COR-L47 (cell line): ENCODE measurements around the gene KIAA0930.

Experiments
- DNase-seq: peaks from one replicate; lab custom pipeline; 2025; lab: John Stamatoyannopoulos, UW

The KIAA0930 gene

DNA sequence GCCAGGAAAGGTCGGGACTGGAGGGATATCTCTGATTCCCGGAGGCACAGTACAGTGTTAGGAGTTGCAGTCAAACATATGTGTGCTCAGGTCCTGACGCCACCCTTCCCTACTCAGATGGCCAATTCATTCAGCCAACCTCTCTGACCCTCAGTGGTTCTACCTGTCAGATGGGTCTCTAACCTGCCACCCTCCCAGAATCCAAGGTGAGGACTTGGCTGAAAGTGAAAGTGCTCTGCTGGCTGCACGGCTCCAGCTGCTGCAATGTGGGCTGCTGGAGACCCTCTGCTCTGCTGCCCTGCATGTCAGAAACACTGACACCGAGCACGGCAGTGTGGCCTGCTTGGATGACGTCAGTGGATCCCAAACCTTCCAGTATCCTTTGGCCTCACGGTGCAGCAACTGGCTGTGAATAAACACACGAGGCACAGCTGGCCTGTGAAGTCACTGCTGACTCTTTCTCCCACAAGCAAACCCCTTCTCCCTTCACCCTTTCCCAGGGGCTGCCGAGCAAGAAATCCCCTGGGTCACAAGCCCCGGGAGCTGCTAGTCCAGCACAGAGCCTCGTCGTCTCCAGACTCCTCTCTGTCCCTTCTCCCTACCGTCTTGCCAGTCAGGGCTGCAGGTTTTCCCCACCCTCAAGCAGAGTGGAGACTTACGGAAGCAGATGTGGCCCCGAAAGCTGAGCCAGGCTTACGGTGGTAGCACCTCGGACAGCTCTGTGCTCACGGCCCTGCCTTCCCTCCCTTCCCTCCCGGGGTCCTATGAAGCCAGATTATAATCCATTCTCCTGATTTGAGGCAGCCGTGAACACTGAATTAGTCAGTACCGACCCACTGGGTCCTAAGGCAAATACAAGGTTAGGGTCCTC, 24.3 kb downstream of the KIAA0930 start:
- no peak for DNase-seq

DNA sequence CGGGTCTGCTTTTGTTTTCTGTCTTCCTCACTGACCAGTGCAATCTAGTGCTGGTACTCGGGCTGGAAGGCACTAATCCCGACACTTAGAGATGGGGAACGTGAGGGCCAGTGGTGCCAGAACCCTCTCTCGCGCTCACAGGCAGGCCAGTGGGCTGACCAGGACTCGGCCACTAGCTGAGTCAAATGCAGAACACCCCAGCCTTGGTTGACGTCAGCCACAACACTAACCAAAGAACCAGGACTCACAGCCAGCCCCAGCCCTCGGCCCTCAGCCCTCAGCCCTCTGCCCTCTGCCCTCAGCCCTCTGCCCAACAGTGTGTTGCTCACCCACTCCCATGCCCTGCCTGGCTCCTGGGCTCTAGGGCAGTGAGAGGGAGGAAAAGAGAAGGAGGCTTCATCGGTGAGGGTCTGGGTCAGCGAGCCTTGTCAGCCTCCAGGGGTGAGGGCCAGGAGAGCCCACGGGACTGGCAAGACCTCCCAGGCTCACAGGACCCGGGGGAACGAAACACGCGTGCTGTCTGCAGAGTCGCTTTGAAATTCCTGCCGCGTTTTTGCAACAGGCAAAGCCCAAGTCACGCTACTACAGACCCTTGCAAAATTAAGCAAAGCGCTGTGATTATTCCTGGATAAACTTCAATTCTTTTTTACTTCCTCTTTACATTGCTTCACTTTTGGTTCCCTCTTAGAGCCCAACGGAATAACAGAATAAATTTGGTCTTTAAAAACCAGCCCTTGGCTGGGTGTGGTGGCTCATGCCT, 27.5 kb downstream of the KIAA0930 start:
- DNase-seq = no peak

DNA sequence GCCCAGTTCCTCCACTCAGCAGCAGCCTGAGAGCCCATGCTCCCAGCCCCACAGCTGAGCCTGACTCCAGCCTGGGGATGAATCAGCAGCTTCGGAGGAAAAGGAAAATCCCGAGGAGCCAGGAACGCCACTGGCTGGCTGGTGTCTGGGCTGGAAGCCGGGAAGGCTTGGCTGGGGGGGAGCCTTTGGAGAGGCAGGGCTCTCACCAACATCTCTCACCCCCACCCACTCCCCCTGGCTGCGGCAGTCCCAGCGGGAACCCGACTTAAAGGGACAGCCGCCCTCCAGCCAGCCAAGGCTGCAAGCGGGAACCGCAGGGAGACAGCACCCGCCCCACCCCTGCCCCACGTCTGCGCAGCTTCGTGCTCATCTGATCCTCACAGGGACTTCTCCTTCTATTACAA, 28.4 kb downstream of the KIAA0930 start:
- DNase-seq = peak; percentile 19

DNA sequence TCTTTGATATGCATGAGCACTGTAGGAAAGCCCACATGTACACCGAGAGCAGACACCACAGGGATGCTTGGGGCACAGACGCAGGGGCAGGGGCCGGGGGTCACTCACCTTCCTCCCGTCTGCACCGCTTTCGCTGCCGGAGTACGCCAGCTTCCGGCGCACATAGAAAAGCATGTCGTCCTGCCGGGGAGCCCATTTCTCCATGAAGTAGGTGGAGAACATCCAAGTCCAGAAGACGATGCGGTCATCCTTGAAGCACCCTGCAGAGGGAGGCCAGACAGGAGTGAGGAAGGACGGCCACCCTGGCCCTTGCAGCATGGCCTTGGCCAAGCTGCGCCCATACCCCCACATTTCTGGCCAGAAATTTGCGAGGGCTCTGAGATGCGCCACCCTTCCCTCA, 28.8 kb downstream of the KIAA0930 start:
- DNase-seq = no peak

DNA sequence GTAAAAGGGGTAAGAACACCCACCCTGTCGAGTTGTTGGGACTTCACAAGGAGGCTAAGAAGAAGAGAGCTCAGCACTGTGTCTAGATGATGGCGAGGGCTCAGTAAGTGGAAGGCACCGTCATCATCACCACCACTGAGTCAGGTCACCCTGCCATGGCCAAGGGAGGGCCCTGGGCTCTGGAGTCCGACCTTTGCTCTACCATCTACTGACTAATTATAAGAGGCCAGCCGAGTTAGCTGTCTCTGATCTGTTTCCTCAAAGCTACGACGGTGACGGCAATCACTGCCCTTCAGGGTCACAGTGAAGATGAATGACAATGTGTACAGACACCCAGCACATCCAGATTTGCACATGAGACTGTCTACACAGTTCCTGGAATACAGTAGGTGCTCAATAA, 29.3 kb downstream of the KIAA0930 start:
- no peak for DNase-seq

DNA sequence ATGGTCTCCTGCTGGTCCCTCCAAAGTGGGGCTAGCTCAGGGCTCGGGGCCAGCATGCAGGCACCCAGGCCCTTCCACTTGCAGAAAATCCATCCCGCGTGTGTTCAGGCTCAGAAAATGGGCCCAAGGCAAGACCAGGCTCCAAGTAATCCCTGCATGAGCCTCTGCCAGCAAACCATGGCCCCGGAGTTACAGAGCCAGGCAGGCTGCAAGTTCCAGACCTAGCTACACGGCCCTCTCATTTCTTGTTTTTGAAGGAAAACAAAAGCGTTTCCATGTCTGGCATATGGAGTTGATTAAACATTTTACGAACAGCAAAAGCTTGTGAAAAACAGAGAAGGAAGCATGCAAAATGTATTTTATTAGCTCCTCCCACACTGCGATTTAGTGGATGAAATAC, 29.7 kb downstream of the KIAA0930 start:
- DNase-seq = no peak

DNA sequence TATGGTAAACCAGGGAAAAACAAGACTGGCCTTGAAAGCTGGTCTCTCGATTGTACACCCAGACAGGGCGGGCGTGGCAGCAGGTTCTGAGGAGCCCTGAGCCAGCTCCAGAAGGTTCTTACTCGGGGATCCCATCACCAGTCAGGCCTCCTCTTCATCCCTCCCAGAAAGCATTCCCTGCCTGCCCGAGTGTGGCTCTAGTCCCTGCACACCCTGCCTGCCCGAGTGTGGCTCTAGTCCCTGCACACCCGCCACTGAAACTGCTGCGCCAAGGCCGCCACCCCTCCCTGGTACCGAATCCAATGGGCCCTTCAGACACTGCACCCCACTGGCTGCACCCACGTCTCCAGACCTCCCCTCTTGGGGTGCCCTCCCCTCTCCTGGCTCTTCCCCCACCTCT, 30.1 kb downstream of the KIAA0930 start:
- DNase-seq = no peak

DNA sequence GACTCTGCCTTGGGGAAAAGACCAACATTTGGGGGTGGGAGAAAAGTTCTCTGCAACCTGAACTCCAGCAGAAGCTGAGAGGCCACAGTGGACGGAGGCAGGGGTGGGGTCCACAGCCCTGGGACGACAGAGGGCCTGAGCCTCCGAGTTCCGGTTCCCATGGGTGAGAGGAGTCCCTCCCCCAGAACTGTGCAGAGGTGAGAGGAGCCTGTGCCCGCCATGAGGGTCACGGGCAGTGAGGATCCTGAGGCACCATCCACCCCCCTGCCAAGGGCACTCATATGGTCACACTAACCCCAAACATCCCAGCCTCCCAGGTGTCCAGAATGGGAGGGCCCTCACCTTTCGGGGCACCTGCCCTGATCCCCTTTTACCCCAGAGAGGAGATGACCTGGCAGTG, 30.5 kb downstream of the KIAA0930 start:
- no peak for DNase-seq

DNA sequence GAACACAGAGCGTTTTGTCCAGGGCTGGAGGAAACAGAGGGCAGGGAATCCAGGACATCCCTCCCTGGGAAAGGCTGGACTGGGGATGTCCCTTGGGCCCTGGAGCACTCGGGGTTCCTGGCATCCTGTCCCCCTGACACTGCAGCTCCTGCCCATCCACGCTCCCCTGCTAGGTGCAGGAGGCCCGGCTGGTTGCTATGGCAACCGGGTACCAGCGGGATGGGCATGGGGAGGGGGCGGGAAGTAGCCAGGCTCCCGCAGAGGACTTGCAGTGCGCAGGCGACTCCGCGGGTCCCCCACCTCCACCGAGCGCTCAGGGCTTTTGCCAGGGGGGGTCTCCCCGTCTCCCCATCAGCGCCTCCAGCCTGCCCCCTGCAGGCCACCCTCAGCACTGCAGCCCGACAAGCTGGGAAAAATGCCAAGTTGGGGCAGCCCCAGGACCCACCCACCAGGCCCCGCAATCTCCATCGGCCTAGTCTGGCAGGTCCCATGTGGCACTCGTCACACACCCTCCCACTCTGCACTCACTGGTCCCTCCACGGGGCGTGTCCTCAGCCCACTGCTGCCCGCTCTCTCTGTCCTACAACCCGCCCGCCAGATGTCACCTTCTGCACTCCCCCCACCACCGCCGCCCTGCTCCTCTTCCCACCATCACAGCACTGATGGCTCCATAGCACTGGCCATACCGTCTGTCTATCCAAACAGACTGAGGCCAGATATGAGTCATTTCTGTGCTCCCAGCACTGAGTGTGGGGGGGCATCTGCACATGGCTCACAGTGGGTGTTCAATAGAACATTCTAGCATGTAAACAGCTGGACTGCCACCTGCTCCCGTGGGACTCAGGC, 31.5 kb downstream of the KIAA0930 start:
- peak; percentile 60 for DNase-seq

DNA sequence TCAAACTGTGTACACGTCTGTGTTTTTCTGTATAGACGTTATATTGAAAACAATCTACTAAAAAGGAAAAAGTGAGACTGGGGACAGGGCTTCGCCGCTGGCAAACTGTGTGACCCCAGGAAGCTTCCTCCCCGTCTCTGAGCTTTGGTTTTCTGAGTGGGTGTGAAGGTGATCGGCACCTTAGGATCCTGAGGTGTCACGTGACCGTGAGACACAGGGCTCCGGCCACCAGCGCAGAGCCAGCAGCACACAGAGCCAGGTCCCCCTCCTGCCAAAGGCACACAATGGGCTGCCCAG, 32.0 kb downstream of the KIAA0930 start:
- no peak for DNase-seq

DNA sequence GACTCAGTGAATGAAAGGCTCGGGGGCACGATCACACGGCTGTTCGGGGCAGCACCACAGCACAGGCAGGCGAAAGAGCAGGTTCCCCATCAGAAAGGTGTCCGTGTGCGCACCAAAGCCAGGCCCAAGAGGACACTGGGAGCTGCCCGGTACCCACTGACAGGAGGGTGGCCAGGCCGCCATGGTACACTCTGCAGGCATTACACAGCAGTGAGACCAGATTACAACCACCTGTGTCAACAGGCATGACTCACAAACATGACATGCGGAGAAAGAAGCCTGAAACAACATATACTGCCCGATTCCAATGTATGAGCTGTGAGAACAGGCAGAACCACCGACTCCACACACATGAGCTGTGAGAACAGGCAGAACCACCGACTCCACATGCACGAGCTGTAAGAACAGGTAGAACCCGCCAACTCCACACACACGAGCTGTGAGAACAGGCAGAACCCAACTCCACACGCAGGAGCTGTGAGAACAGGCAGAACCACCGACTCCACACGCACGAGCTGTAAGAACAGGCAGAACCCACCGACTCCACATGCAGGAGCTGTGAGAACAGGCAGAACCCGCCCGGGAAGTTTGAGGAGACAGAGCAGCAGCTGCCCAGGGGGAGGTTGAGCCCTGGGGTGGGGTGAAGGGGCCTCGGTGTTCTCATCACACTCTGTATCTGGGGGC, 32.6 kb downstream of the KIAA0930 start:
- no peak for DNase-seq

DNA sequence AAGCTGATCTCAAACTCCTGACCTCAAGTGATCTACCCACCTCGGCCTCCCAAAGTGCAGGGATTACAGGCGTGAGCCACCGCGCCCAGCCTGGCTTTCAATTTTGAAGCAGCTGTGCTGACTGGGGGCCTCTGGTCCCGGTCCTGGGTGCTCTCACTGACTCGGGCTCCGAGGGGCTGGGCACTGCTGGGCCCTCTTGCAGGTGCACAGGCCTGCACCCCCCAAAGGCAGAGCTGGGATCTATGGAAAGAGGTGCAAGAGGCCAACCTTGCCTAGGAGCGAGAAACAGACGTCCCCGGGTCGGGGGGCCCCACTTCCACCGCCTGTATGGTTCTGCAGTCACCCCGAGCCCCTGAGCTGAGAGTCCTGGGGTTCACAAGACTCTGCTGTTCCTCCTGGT, 33.2 kb downstream of the KIAA0930 start:
- no peak for DNase-seq

DNA sequence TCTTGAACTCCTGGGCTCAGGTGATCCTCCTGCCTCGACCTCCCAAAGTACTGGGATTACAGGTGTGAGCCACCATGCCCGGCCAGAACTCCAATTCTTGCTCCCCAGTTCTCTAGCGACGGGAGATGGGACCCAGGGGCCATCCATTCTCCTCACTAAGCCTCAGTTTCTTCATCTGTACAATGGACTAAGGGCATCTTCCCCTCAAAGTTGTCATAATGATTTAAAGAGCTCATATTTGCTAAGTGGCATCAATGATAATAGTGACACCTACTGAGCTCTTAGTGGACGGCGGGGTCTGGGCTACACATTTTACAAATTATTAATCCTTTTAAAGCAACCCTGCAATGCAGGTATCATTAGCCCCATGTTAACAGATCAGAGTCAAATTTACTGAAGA, 34.5 kb downstream of the KIAA0930 start:
- no peak for DNase-seq

DNA sequence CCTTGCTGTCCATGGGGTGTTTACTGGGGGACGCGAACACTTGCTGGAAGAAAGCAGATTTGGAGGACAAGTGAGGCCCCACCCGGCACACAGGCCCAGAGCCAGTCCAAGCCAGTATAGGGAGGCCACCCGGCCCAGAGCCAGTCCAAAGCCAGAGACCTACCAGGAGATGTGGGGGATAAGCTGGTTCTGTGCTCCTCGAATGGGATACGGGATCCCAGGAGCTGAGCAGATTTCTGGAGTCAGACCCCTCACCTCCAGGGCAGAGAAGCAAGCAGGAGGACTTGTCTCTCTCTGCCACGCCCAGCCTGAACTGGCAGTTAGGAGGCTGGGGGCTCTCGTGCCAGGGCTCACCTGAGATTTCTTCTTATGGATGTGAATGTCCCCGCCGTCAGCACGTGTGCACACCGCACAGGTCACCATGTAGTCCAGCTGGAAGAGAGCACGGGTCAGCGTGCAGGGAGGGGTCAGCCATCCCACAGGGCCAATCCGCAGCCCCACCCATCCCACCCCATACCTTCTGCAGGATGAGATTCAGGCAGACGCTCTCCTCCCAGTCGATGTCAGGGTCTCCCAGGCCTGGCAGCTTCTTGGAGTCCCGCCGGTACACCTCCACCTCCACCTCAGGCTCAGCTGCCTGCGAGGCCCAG, 35.3 kb downstream of the KIAA0930 start:
- DNase-seq = no peak

DNA sequence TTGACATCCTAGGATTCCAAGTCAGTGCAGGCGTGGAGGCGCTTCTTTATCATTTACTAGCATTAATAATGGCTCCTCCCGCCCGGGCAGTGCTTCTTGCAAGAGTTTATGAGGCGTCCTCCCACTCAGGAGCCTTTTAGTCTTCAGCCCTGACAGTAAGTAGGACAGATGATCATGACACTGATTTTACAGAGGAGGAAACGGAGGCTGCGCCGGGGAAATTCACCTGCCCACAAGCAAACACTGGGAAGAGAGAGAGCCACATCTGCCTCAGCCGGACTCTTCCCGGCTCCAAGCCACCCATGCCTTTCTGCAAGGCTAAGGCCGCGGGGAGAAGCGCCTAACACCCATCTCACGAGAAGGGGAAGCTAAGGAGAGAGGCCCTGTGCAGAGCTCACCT, 35.9 kb downstream of the KIAA0930 start:
- no peak for DNase-seq

DNA sequence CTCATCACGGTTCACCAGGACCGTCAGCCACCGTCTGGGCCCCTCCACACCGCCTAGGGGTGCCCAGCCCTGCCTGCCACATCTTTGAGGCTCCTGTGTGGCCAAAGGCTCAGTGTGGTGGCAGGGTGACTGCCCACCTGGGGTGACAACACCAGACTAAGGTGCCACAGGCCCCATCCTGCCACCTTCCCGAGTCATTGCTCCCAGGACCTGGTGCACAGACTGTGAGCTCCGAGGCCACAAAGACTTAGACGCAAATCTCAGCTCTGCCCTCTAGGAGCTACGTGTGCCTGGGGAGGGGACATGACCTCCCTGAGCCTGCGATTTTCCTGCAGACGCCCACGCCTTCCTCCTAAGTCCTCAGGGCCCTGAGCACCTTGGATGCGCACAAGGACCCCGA, 36.5 kb downstream of the KIAA0930 start:
- no peak for DNase-seq

DNA sequence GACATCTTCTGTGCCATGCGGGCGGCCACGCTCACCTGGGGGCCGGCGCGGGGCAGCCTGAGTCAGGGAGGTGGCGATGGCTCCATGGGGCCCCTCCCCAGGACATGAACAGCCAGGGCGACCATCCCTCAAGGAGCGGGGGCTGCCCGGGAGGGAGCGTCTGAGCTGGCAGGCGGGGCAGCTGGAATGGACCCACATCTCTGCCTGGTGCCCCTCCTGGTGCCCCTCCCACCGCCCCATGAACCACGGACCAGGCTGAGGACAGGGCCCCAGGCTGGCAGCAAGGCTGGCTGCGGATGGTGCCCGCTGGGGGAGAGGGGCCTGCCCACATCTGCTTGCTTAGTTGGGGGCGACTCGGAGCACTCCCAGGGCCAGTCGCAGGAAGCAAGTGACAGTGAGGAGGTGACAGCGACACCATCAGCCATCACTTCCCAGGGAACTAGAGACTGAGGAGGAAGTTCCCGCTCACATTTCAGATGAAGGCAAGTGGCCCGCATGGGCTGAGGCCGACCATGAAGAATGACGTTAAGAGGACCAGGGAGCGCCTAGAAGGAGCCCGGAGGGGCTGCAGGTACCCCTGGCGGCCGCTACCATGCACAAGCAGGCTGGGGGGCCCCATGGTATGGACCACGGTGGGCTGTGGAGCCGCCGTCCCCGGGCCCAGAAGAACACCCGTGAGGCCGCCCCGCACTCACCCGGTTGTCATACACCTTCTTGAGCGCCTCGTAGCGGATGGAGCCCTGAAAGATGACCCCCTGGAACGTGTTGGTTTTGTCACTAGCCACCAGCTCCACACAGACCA, 37.3 kb downstream of the KIAA0930 start:
- no peak for DNase-seq

DNA sequence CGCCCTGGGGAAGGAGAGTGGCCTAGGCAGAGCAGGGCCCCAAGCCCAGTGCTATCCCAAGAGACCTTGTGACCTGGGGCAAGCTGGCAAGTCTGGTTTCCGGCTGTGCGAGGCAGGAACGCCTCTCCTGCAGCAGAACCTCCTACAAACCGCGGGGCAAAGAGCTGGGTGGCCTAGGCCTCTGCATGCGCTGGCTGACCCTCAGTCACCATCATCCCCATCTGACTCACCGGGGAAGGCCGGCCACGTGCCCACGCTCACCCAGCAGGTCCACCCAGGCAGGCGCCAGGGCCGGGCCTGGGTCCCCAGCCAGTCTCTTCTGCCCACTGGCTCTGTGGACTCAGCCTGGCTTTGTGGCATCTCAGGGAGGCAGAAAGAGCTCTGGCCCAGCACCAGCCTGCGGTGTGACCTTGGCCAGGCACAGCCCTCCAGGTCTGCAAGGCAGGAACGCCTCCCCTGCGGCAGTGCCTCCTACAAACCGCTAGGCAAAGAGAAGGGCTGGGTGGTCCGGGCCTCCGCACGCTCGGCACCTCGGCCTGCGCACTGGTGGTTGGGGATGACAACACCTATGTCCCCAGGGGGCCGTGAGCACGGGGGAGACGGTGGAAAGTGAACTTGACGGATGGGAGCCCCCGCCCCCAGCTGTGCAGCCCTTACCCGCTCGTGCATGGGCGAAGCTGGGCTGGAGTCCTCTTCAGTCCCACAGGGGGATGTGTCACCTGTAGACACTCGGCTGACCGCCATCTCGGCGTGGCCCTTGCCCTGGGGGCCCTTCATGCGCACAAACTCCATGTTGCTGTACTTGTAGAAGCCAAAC, 38.2 kb downstream of the KIAA0930 start:
- no peak for DNase-seq

DNA sequence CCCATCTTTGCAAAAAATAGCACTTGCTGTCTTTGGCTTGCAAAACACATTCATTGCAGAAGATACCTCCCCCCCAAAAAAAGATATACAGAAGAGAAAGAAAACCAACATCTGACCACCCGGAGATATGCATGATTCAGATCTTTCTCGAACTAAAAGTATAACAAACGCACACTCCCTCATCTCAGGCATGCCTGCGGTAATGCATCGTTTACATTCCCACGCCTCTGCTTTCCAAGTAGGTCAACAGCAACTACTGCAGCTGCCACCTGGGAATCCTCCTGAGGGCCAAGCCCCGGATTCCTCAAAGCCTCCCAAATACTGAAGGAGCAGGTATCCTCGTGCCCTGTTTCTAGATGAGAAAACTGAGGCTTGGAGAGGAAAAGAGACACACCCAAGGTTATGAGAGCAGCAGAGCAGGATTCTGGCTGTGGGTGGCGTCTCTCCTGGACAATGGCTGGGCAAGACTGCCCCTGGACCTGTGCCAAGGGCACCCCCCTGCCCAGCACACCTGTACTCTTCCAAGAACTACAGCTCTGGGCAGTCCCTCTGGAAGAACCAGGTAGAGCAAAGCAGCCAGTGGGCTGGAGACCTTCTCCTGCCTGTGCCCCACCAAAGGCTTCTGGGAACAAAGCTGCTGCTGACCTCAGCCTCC, 38.9 kb downstream of the KIAA0930 start:
- no peak for DNase-seq
